Stomach (tissue), 4 donors: Measurements from ENCODE around the gene ETFRF1.

Experiments used
- EP300 ChIP-seq: sonication (generic); formaldehyde crosslinking; IDR thresholded peaks from one replicate; pipeline ENCODE4 v1.6.1; 2017; ENCODE audit warnings: antibody characterized with exemption
- POLR2AphosphoS5 ChIP-seq, 3 donors: sonication (generic); formaldehyde crosslinking; IDR thresholded peaks; one replicate each; pipeline ENCODE4 v1.6.1; 2016; ENCODE audit warnings: antibody characterized with exemption in 3 of 3
- TF ChIP-seq, protein P1 (sequence below), 7 experiments: fragments of 450-650 bp in 4 of 7; fragments of 200-600 bp in 3 of 7; sonication (generic) in 3 of 7; IDR thresholded peaks; one replicate each; pipeline ENCODE4 v1.5.1; 2016 to 2019; ENCODE audit warnings: antibody characterized with exemption in 7 of 7, control low read depth in 2 of 7, mild to moderate bottlenecking in 1 of 7

DNA sequence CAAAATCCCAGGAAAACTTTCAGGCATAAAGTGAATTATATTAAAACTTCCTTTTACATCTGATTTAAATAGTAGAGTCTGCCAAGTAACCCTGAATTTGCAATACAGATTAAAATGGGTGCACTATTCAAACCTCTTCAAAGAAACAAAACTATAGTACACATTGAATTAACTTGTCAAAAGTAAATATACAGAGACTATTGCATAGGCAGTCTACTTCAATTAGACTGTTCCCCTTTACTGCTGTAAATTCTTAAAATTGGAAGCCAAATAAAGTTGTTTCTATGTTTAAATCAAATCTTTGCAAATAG, 48.6 kb downstream of the ETFRF1 start:
- TF ChIP-seq POLR2AphosphoS5 (IDR thresholded peaks at IDR 0.05) (no peak), EP300 (no peak)
- TF ChIP-seq, protein P1, sequence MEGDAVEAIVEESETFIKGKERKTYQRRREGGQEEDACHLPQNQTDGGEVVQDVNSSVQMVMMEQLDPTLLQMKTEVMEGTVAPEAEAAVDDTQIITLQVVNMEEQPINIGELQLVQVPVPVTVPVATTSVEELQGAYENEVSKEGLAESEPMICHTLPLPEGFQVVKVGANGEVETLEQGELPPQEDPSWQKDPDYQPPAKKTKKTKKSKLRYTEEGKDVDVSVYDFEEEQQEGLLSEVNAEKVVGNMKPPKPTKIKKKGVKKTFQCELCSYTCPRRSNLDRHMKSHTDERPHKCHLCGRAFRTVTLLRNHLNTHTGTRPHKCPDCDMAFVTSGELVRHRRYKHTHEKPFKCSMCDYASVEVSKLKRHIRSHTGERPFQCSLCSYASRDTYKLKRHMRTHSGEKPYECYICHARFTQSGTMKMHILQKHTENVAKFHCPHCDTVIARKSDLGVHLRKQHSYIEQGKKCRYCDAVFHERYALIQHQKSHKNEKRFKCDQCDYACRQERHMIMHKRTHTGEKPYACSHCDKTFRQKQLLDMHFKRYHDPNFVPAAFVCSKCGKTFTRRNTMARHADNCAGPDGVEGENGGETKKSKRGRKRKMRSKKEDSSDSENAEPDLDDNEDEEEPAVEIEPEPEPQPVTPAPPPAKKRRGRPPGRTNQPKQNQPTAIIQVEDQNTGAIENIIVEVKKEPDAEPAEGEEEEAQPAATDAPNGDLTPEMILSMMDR (IDR thresholded peaks at IDR 0.05) = no peak
